Panc1 (cell line): ENCODE results near the gene SMIM33. TPM values are rescaled to one million over a fixed set of nuclear protein-coding genes. Genes with fewer than 3 reads are reported as not detected.

Experiments used
- ATAC-seq: fragments of 200-7000 bp; cut with Tn5 transposase; 2 replicates; pipeline ENCODE4 v1.9.1; 2020; ENCODE audit warnings: mild to moderate bottlenecking, moderate library complexity
- BruUV-seq: library from RNA; stranded (reverse); fragments of 400-500 nt; replicated peaks from 2 replicates; lab custom pipeline; 2021; lab: Mats Ljungman, UMichigan
- CTCF ChIA-PET: fragments of 300-600 bp; sonication (Branson Sonifier 250); formaldehyde crosslinking; loops from one replicate; lab custom pipeline; 2022; ENCODE audit warnings: antibody characterized with exemption; lab: Charles Lee
- POLR2A ChIA-PET: fragments of 300-600 bp; sonication (Branson Sonifier 250); formaldehyde crosslinking; loops from one replicate; lab custom pipeline; 2022; ENCODE audit warnings: antibody characterized with exemption; lab: Charles Lee
- DNase-seq: peaks from one replicate; pipeline ENCODE4 v3.0.0-alpha.2; 2010; ENCODE audit warnings: low read depth, low spot score
- H3K27ac ChIP-seq: 2 replicates; pipeline ENCODE4 v1.5.1; 2011; ENCODE audit warnings: mild to moderate bottlenecking, low read length, inconsistent platforms
- H3K27me3 ChIP-seq: fragments of 200-500 bp; sonication (Bioruptor generic); 2 replicates; pipeline ENCODE4 v1.6.0; 2014; ENCODE audit warnings: low read length, inconsistent platforms; ENCODE audit not compliant: control insufficient read depth, insufficient read depth
- H3K36me3 ChIP-seq: fragments of 200-500 bp; sonication (Bioruptor generic); 2 replicates; pipeline ENCODE4 v1.5.1; 2014; ENCODE audit warnings: inconsistent platforms, mild to moderate bottlenecking, low read length, moderate library complexity; ENCODE audit not compliant: control insufficient read depth, insufficient read depth
- H3K4me1 ChIP-seq: 2 replicates; pipeline ENCODE4 v1.5.1; 2011; ENCODE audit warnings: inconsistent platforms, mild to moderate bottlenecking, low read length, moderate library complexity; ENCODE audit not compliant: control insufficient read depth, insufficient read depth
- H3K4me3 ChIP-seq, 2 experiments: 2 replicates each; pipeline ENCODE4 v1.5.1; 2011 to 2012; ENCODE audit warnings: low read depth in 2 of 2, low read length in 2 of 2, mild to moderate bottlenecking in 2 of 2, inconsistent platforms in 1 of 2, moderate library complexity in 1 of 2
- H3K9me3 ChIP-seq: fragments of 200-500 bp; sonication (Bioruptor generic); 2 replicates; pipeline ENCODE4 v1.5.1; 2014; ENCODE audit warnings: low read depth, mild to moderate bottlenecking, inconsistent platforms, low read length, moderate library complexity; ENCODE audit not compliant: control insufficient read depth, insufficient read depth
- POLR2AphosphoS5 ChIP-seq: IDR thresholded peaks from 2 replicates; pipeline ENCODE4 v1.6.1; 2012; ENCODE audit warnings: mild to moderate bottlenecking, low read depth, low read length, moderate library complexity
- SIN3A ChIP-seq: IDR thresholded peaks from 2 replicates; pipeline ENCODE4 v1.6.1; 2012; ENCODE audit warnings: low read depth, mild to moderate bottlenecking, low read length, moderate library complexity, borderline replicate concordance; ENCODE audit not compliant: insufficient read depth
- TCF7L2 ChIP-seq: IDR thresholded peaks from 2 replicates; pipeline ENCODE4 v1.6.1; 2011; ENCODE audit warnings: mild to moderate bottlenecking, low read depth, low read length, inconsistent platforms
- in situ Hi-C: cut with HindIII; loops from 2 replicates; pipeline ENCODE4 v1.10.0; 2016; ENCODE audit warnings: low sequenced_read_pairs, low pct_unique_long_range_greater_than_20kb
- intact Hi-C: fragments of 100-400 bp; cut with micrococcal nuclease; formaldehyde crosslinking; loops from one replicate; pipeline ENCODE4 v1.10.0; 2022; ENCODE audit not compliant: unreplicated experiment
- total RNA-seq: library from RNA; stranded (reverse); gene quantifications from one replicate; pipeline ENCODE4 v1.2.1, GENCODE V29; 2021; ENCODE audit not compliant: unreplicated experiment
- TF ChIP-seq, protein P1 (sequence below): fragments of 450-650 bp; IDR thresholded peaks from 2 replicates; pipeline ENCODE4 v1.5.1; 2017; ENCODE audit warnings: mild to moderate bottlenecking
- TF ChIP-seq, protein P2 (sequence below), 2 experiments: IDR thresholded peaks; 2 replicates each; pipeline ENCODE4 v1.6.1; 2011 to 2012; ENCODE audit warnings: low read depth in 2 of 2, control low read depth in 1 of 2, low read length in 1 of 2, mild to moderate bottlenecking in 1 of 2, moderate library complexity in 1 of 2; ENCODE audit not compliant: insufficient read depth in 1 of 2

The SMIM33 gene
- total RNA-seq, 1 experiment from 2014 or later, result not detected

- BruUV-seq, result no TSS peak
- ATAC-seq (no peak), DNase-seq (no peak)
- no peaks in the 10 kb centered on the region for H3K27me3 ChIP-seq
- no peaks in the 10 kb centered on the region for H3K9me3 ChIP-seq
- no peak overlapping the region for H3K4me3 ChIP-seq
- intact Hi-C loops, result no loop called here
- ChIA-PET POLR2A (no interaction called here), CTCF (no interaction called here)
- H3K4me1 ChIP-seq, result peaks cover 8% of the 10 kb centered on the region
- no peak overlapping the region for H3K27ac ChIP-seq
- in situ Hi-C loops, result no loop called here
- TF ChIP-seq POLR2AphosphoS5, result no peak
- TF ChIP-seq, protein P1, sequence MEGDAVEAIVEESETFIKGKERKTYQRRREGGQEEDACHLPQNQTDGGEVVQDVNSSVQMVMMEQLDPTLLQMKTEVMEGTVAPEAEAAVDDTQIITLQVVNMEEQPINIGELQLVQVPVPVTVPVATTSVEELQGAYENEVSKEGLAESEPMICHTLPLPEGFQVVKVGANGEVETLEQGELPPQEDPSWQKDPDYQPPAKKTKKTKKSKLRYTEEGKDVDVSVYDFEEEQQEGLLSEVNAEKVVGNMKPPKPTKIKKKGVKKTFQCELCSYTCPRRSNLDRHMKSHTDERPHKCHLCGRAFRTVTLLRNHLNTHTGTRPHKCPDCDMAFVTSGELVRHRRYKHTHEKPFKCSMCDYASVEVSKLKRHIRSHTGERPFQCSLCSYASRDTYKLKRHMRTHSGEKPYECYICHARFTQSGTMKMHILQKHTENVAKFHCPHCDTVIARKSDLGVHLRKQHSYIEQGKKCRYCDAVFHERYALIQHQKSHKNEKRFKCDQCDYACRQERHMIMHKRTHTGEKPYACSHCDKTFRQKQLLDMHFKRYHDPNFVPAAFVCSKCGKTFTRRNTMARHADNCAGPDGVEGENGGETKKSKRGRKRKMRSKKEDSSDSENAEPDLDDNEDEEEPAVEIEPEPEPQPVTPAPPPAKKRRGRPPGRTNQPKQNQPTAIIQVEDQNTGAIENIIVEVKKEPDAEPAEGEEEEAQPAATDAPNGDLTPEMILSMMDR, result no peak
- TF ChIP-seq TCF7L2, result no peak
- no peak for TF ChIP-seq SIN3A
- TF ChIP-seq, protein P2, sequence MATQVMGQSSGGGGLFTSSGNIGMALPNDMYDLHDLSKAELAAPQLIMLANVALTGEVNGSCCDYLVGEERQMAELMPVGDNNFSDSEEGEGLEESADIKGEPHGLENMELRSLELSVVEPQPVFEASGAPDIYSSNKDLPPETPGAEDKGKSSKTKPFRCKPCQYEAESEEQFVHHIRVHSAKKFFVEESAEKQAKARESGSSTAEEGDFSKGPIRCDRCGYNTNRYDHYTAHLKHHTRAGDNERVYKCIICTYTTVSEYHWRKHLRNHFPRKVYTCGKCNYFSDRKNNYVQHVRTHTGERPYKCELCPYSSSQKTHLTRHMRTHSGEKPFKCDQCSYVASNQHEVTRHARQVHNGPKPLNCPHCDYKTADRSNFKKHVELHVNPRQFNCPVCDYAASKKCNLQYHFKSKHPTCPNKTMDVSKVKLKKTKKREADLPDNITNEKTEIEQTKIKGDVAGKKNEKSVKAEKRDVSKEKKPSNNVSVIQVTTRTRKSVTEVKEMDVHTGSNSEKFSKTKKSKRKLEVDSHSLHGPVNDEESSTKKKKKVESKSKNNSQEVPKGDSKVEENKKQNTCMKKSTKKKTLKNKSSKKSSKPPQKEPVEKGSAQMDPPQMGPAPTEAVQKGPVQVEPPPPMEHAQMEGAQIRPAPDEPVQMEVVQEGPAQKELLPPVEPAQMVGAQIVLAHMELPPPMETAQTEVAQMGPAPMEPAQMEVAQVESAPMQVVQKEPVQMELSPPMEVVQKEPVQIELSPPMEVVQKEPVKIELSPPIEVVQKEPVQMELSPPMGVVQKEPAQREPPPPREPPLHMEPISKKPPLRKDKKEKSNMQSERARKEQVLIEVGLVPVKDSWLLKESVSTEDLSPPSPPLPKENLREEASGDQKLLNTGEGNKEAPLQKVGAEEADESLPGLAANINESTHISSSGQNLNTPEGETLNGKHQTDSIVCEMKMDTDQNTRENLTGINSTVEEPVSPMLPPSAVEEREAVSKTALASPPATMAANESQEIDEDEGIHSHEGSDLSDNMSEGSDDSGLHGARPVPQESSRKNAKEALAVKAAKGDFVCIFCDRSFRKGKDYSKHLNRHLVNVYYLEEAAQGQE (IDR thresholded peaks at IDR 0.05; ENCODE audit: insufficient read depth in 1 of 2, low read depth in 2 of 2, low read length in 1 of 2), result no peak
- no peaks in the 10 kb centered on the region for H3K36me3 ChIP-seq
These were observed 24.0 kb downstream of the SMIM33 start for GRCh38 chr5:139494832-139495231.

GRCh38 chr5:139495638-139496435, 25.0 kb downstream of the SMIM33 start:
- TF ChIP-seq TCF7L2 (no peak), POLR2AphosphoS5 (no peak), SIN3A (no peak)
- TF ChIP-seq, protein P2 (IDR thresholded peaks at IDR 0.05; ENCODE audit: insufficient read depth in 1 of 2, low read depth in 2 of 2, low read length in 1 of 2), result no peak
- TF ChIP-seq, protein P1, result no peak
- ChIA-PET CTCF (no interaction called here), POLR2A (no interaction called here)
- BruUV-seq, result no TSS peak
- H3K4me3 ChIP-seq, result no peak overlapping the region
- ATAC-seq, result 0 out of 2 replicates have a peak, but pooled peaks have one; percentile 35
- in situ Hi-C loops (no loop called here), intact Hi-C loops (no loop called here)
- H3K27ac ChIP-seq, result no peak overlapping the region
- no peaks in the 10 kb centered on the region for H3K9me3 ChIP-seq
- no peaks in the 10 kb centered on the region for H3K36me3 ChIP-seq
- no peaks in the 10 kb centered on the region for H3K27me3 ChIP-seq
- H3K4me1 ChIP-seq, result peaks cover 8% of the 10 kb centered on the region
- no peak for DNase-seq
